HuH-7.5 (cell line): ENCODE measurements around the gene VRK3.

Source experiments
- DNase-seq: peaks from one replicate; pipeline ENCODE4 v3.0.0; 2011; ENCODE audit warnings: low spot score

VRK3 gene

GRCh38 chr19:49930483-49931011 is 94.6 kb downstream of the VRK3 start:
- no peak for DNase-seq

- DNase-seq, result peak; percentile 92
Observed at GRCh38 chr19:49929611-49930482, 95.3 kb downstream of the VRK3 start.

GRCh38 chr19:49929121-49929610 is 96.0 kb downstream of the VRK3 start, which contains the start of the genes ATF5 and NUP62:
Gene ATF5, plus strand, starts transcription at chr19:49929205. Its CDS starts 1,646 bp downstream, at chr19:49930851.
Gene NUP62, minus strand, starts transcription at chr19:49929504. Its CDS starts 19,697 bp downstream, at chr19:49909807.
- DNase-seq, result peak; percentile 98

- no peak for DNase-seq
Observed at GRCh38 chr19:49927526-49928264, 97.5 kb downstream of the VRK3 start.

- DNase-seq, result no peak
Observed at GRCh38 chr19:49926515-49926914, 98.7 kb downstream of the VRK3 start.
